ENCODE measurements around the gene NEUROD2.

The NEUROD2 gene

GRCh38 chr17:39621523-39622379, 14.0 kb upstream of the NEUROD2 start (continued):
- TF ChIP-seq REST (tag by site-specific recombination; IDR thresholded peaks at IDR 0.05) (peak; percentile 95), ZSCAN30 (tag by site-specific recombination; IDR thresholded peaks at IDR 0.05) (peak; percentile 84; the same call in 1 of the 2 replicates), ZNF707 (tag by site-specific recombination; IDR thresholded peaks at IDR 0.05) (no peak), SP7 (tag by site-specific recombination; IDR thresholded peaks at IDR 0.05) (peak; percentile 54; the same call in 1 of the 2 replicates)

- Histone ChIP-seq H3K4me3 (ENCODE audit: low read depth, low read length) (no peak overlapping the region), H3K27ac (ENCODE audit: extremely low read depth, low read depth, low read length) (no peak overlapping the region), H3K36me3 (ENCODE audit: control insufficient read depth in 2 of 2, insufficient read depth in 1 of 2, low read length in 2 of 2) (no peaks in the 10 kb centered on the region), H3K4me1 (ENCODE audit: control insufficient read depth, insufficient read depth, low read length) (peaks cover 4% of the 10 kb centered on the region), H3K9me3 (ENCODE audit: control insufficient read depth, insufficient read depth, low read depth, low read length) (no peaks in the 10 kb centered on the region)
- ChIA-PET POLR2A (interaction anchor here (0.6 to 2.1 kb wide), 2 partner anchors 11 to 415 kb away, joined by 4 to 6 read pairs; no protein-coding TSS in a partner anchor), CTCF (interaction anchor here (1.0 to 11.8 kb wide), 16 partner anchors 8 to 414 kb away, joined by 3 to 475 read pairs (median 22); partner anchors contain the start of genes PNMT, STARD3 and TCAP)
- 0 out of 2 replicates have a peak, but pooled peaks have one; percentile 37 for TF ChIP-seq ZNF768 (tag by site-specific recombination; IDR thresholded peaks at IDR 0.05)
- TF ChIP-seq PATZ1 (tag by site-specific recombination; IDR thresholded peaks at IDR 0.05) = no peak
- no peak for TF ChIP-seq MYNN (tag by site-specific recombination; IDR thresholded peaks at IDR 0.05; ENCODE audit: borderline replicate concordance)
- peak; percentile 86; the same call in 1 of the 2 replicates for TF ChIP-seq ZNF600 (tag by site-specific recombination; IDR thresholded peaks at IDR 0.05)
- TF ChIP-seq ZNF121 (tag by site-specific recombination; IDR thresholded peaks at IDR 0.05) = no peak
These were observed 12.0 kb upstream of the NEUROD2 start for GRCh38 chr17:39619786-39620101.

GRCh38 chr17:39618956-39619785, 11.5 kb upstream of the NEUROD2 start:
- Histone ChIP-seq H3K4me1 (ENCODE audit: control insufficient read depth, insufficient read depth, low read length) (peaks cover 4% of the 10 kb centered on the region), H3K4me3 (ENCODE audit: low read depth, low read length) (no peak overlapping the region), H3K9me3 (ENCODE audit: control insufficient read depth, insufficient read depth, low read depth, low read length) (no peaks in the 10 kb centered on the region), H3K36me3 (ENCODE audit: control insufficient read depth in 2 of 2, insufficient read depth in 1 of 2, low read length in 2 of 2) (no peaks in the 10 kb centered on the region), H3K27ac (ENCODE audit: extremely low read depth, low read depth, low read length) (no peak overlapping the region)
- CTCF ChIA-PET = interaction anchor here (0.6 to 11.8 kb wide), 17 partner anchors 13 to 636 kb away, joined by 3 to 475 read pairs (median 6); partner anchors contain the start of genes PNMT, STARD3 and TCAP
- POLR2A ChIA-PET = interaction anchor here (0.5 to 2.1 kb wide), 4 partner anchors 12 to 414 kb away, joined by 3 to 6 read pairs (median 4); no protein-coding TSS in a partner anchor
- TF ChIP-seq ZNF677 (tag by site-specific recombination; IDR thresholded peaks at IDR 0.05) (no peak), ZBTB10 (tag by site-specific recombination; IDR thresholded peaks at IDR 0.05) (no peak), ZNF580 (tag by site-specific recombination; IDR thresholded peaks at IDR 0.05) (no peak), GLIS1 (tag by site-specific recombination; IDR thresholded peaks at IDR 0.05) (peak; percentile 74), TRIM28 (IDR thresholded peaks at IDR 0.05; ENCODE audit: borderline replicate concordance, low read length) (no peak), ZBTB20 (tag by site-specific recombination; IDR thresholded peaks at IDR 0.05) (peak; percentile 18; the same call in 1 of the 2 replicates), HIC1 (tag by site-specific recombination; IDR thresholded peaks at IDR 0.05) (peak; percentile 50; the same call in 1 of the 2 replicates), ZBTB8A (tag by site-specific recombination; IDR thresholded peaks at IDR 0.05) (0 out of 2 replicates have a peak, but pooled peaks have one; percentile 7), ZBTB17 (tag by site-specific recombination; IDR thresholded peaks at IDR 0.05) (peak; percentile 47; the same call in 1 of the 2 replicates)

All from HEK293 (cell line).